HCT116 (cell line): ENCODE results near the gene ARFGAP1. TPM values are rescaled to one million over a fixed set of nuclear protein-coding genes. Genes with fewer than 3 reads are reported as not detected.

Experiments used
- ATAC-seq: fragments of 200-7000 bp; cut with Tn5 transposase; 2 replicates; pipeline ENCODE4 v1.9.1; 2020; ENCODE audit warnings: mild to moderate bottlenecking, moderate library complexity
- BruUV-seq: library from RNA; stranded (reverse); fragments of 400-500 nt; replicated peaks from 2 replicates; lab custom pipeline; 2021; lab: Mats Ljungman, UMichigan
- CTCF ChIA-PET: fragments of 300-600 bp; sonication (Branson Sonifier 250); formaldehyde crosslinking; loops from one replicate; lab custom pipeline; 2021; ENCODE audit warnings: antibody characterized with exemption; lab: Charles Lee
- POLR2A ChIA-PET: fragments of 300-600, 350-600 bp; sonication (Branson Sonifier 250); formaldehyde crosslinking; loops from one replicate; lab custom pipeline; 2021; ENCODE audit warnings: antibody characterized with exemption; lab: Charles Lee
- RAD21 ChIA-PET, 2 experiments: fragments of 300-600 bp; sonication (Branson Sonifier 250); formaldehyde crosslinking; loops; one replicate each; lab custom pipeline; 2023; ENCODE audit warnings: low total read pairs in 2 of 2; ENCODE audit not compliant: uncharacterized antibody in 2 of 2, unreplicated experiment in 2 of 2, low non-redundant PET in 1 of 2; lab: Charles Lee
- DNase-seq: peaks from one replicate; pipeline ENCODE4 v3.0.0-alpha.2; 2010; ENCODE audit warnings: low read depth, low spot score
- H2AFZ ChIP-seq: fragments of 200-600 bp; shearing (Covaris generic), sonication (generic); 2 replicates; pipeline ENCODE4 v1.6.1; 2017; ENCODE audit warnings: low read depth, mixed run types, mixed read lengths, antibody characterized with exemption, low read length; ENCODE audit not compliant: poor library complexity, severe bottlenecking
- H3K27ac ChIP-seq: 2 replicates; pipeline ENCODE4 v1.5.1; 2012; ENCODE audit warnings: low read depth, low read length
- H3K27me3 ChIP-seq: fragments of 200-600 bp; sonication (generic); 2 replicates; pipeline ENCODE4 v1.6.1; 2016; ENCODE audit warnings: mixed run types, low read length, mixed read lengths; ENCODE audit not compliant: insufficient read depth
- H3K36me3 ChIP-seq, 2 experiments: fragments of 200-500 bp in 1 of 2; fragments of 200-600 bp in 1 of 2; sonication (Bioruptor generic) in 1 of 2; sonication (generic) in 1 of 2; 2 replicates each; pipeline versions ENCODE4 v1.5.1 to v1.6.1; 2014 to 2016; ENCODE audit warnings: low read length in 2 of 2, inconsistent platforms in 1 of 2, mixed read lengths in 1 of 2, mixed run types in 1 of 2; ENCODE audit not compliant: insufficient read depth in 2 of 2, control insufficient read depth in 1 of 2
- H3K4me1 ChIP-seq, 2 experiments: fragments of 200-600 bp in 1 of 2; sonication (generic) in 1 of 2; 2 replicates each; pipeline versions ENCODE4 v1.5.1 to v1.6.1; 2012 to 2017; ENCODE audit warnings: low read length in 2 of 2, inconsistent platforms in 1 of 2, mild to moderate bottlenecking in 1 of 2, mixed read lengths in 1 of 2, mixed run types in 1 of 2, moderate library complexity in 1 of 2; ENCODE audit not compliant: insufficient read depth in 2 of 2, control insufficient read depth in 1 of 2
- H3K4me2 ChIP-seq: fragments of 200-600 bp; sonication (generic); 2 replicates; pipeline ENCODE4 v1.6.1; 2017; ENCODE audit warnings: mixed run types, low read length, mixed read lengths
- H3K4me3 ChIP-seq, 2 experiments: fragments of 200-600 bp in 1 of 2; sonication (generic) in 1 of 2; replicated peaks in 1 of 2; 2 replicates each; pipeline ENCODE4 v1.5.1; 2011 to 2016; ENCODE audit warnings: low read length in 2 of 2, control low read depth in 1 of 2, low read depth in 1 of 2, mild to moderate bottlenecking in 1 of 2, mixed read lengths in 1 of 2, mixed run types in 1 of 2
- H3K79me2 ChIP-seq: fragments of 200-600 bp; sonication (generic); 2 replicates; pipeline ENCODE4 v1.6.1; 2017; ENCODE audit warnings: mild to moderate bottlenecking, mixed run types, low read length, moderate library complexity, mixed read lengths; ENCODE audit not compliant: insufficient read depth
- H3K9ac ChIP-seq: fragments of 200-600 bp; sonication (generic); 2 replicates; pipeline ENCODE4 v1.6.1; 2016; ENCODE audit warnings: low read length, mixed read lengths
- H3K9me2 ChIP-seq: fragments of 200-600 bp; sonication (generic), shearing (Covaris generic); 2 replicates; pipeline ENCODE4 v1.6.1; 2017; ENCODE audit warnings: mixed run types, mild to moderate bottlenecking, moderate library complexity; ENCODE audit not compliant: insufficient read depth
- H3K9me3 ChIP-seq, 2 experiments: fragments of 200-500 bp in 1 of 2; fragments of 200-600 bp in 1 of 2; sonication (Bioruptor generic) in 1 of 2; sonication (generic) in 1 of 2; 2 replicates each; pipeline ENCODE4 v1.6.1; 2014 to 2017; ENCODE audit warnings: low read length in 2 of 2, mixed read lengths in 2 of 2, inconsistent platforms in 1 of 2, low read depth in 1 of 2, mild to moderate bottlenecking in 1 of 2, mixed run types in 1 of 2, moderate library complexity in 1 of 2; ENCODE audit not compliant: control insufficient read depth in 1 of 2, insufficient read depth in 1 of 2
- H4K20me1 ChIP-seq: fragments of 200-600 bp; sonication (generic), shearing (Covaris generic); 2 replicates; pipeline ENCODE4 v1.6.1; 2017; ENCODE audit warnings: mixed run types, mild to moderate bottlenecking, moderate library complexity; ENCODE audit not compliant: insufficient read depth
- ELF1 ChIP-seq: IDR thresholded peaks from 2 replicates; pipeline ENCODE4 v1.6.1; 2012; ENCODE audit warnings: low read depth, borderline replicate concordance
- EZH2phosphoT487 ChIP-seq: fragments of 200-600 bp; IDR thresholded peaks from 2 replicates; pipeline ENCODE4 v1.6.1; 2018; ENCODE audit warnings: antibody characterized with exemption, borderline replicate concordance
- POLR2A ChIP-seq: IDR thresholded peaks from 2 replicates; pipeline ENCODE4 v1.7.0; 2011; ENCODE audit warnings: borderline replicate concordance; ENCODE audit not compliant: insufficient read depth, insufficient read length; ENCODE audit errors: extremely low read depth
- RAD21 ChIP-seq: IDR thresholded peaks from 2 replicates; pipeline ENCODE4 v1.6.1; 2012; ENCODE audit warnings: low read depth, mild to moderate bottlenecking
- REST ChIP-seq: IDR thresholded peaks from 2 replicates; pipeline ENCODE4 v1.6.1; 2012; ENCODE audit warnings: low read depth
- intact Hi-C: fragments of 100-400 bp; cut with micrococcal nuclease; formaldehyde crosslinking; loops from 2 replicates; pipeline ENCODE4 v1.10.0; 2022
- total RNA-seq: library from RNA; stranded (reverse); gene quantifications from one replicate; pipeline ENCODE4 v1.2.1, GENCODE V29; 2021; ENCODE audit not compliant: unreplicated experiment

Gene ARFGAP1
- total RNA-seq, 1 experiment from 2014 or later, result 94.4 TPM

- no peak for TF ChIP-seq REST
These were observed 21.9 kb downstream of the ARFGAP1 start (continued) for GRCh38 chr20:63294536-63294900.

- peaks cover under 1% of the 10 kb centered on the region; the same call in 1 of the 2 replicates for H3K27me3 ChIP-seq
- H3K9me2 ChIP-seq, result no peaks in the 10 kb centered on the region
- BruUV-seq, result no TSS peak
- ChIA-PET RAD21 (no interaction called here), CTCF (interaction anchor here (1.4 kb wide), 2 partner anchors 72 to 86 kb away, joined by 4 read pairs; no protein-coding TSS in a partner anchor)
- peaks cover 4 to 18% of the 10 kb centered on the region in 2 experiments; a peak in 3 of 4 replicates for H3K4me1 ChIP-seq
- no peaks in the 10 kb centered on the region for H3K9me3 ChIP-seq
- H3K4me2 ChIP-seq, result no peak overlapping the region
- TF ChIP-seq RAD21, result no peak
- TF ChIP-seq EZH2phosphoT487, result no peak
- no peak for TF ChIP-seq ELF1
- no peak for TF ChIP-seq POLR2A
- TF ChIP-seq, all 23 proteins: peak for 0
- no peaks in the 10 kb centered on the region for H4K20me1 ChIP-seq
- POLR2A ChIA-PET, result no interaction called here
- no peak overlapping the region for H3K9ac ChIP-seq
- no peak for ATAC-seq
- H3K4me3 ChIP-seq, result no peak overlapping the region
- no peaks in the 10 kb centered on the region for H3K36me3 ChIP-seq
- H2AFZ ChIP-seq, result no peak overlapping the region
- no peaks in the 10 kb centered on the region for H3K79me2 ChIP-seq
- intact Hi-C loops, result no loop called here
- no peak overlapping the region for H3K27ac ChIP-seq
- DNase-seq, result no peak
These were observed 22.4 kb downstream of the ARFGAP1 start for GRCh38 chr20:63295018-63295417.
